NCI-H187 (cell line): ENCODE measurements around the gene ZBTB49.
A peak's percentile ranks its signal among the peaks of the same experiment; 100 is the strongest.
"Not testable (repeated sequence)": the region's sequence is repeated elsewhere in the genome, so short reads cannot be mapped to it uniquely, and the experiment has no call there.

Experiments used
- DNase-seq, 2 experiments: peaks; one replicate each; lab custom pipeline; 2025; lab: John Stamatoyannopoulos, UW

The ZBTB49 gene

GRCh38 chr4:4325321-4325720, 35.3 kb downstream of the ZBTB49 start:
- no peak for DNase-seq

DNA sequence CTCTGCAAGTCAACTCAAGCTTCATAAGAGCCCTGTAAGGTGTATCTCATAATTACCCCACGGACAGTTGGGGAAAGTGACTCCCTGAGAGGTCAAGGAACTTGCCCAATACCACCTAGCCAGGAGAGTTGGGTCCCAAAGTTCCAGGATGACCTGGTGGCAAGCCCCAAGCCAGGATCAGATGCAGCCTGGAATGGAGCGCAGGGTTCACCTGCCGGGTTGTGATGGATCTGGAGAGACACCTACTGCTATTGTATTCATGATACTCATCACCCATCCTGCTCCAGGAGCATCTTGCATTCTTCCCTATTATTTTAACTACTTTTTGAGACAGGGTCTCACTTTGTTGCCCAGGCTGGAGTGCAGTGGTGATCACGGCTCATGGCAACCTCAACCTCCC, 36.1 kb downstream of the ZBTB49 start:
- no peak for DNase-seq

- no peak for DNase-seq
These were observed 37.6 kb downstream of the ZBTB49 start for GRCh38 chr4:4327652-4328121.

- DNase-seq = no peak
These were observed 38.2 kb downstream of the ZBTB49 start for GRCh38 chr4:4328206-4328605.

DNA sequence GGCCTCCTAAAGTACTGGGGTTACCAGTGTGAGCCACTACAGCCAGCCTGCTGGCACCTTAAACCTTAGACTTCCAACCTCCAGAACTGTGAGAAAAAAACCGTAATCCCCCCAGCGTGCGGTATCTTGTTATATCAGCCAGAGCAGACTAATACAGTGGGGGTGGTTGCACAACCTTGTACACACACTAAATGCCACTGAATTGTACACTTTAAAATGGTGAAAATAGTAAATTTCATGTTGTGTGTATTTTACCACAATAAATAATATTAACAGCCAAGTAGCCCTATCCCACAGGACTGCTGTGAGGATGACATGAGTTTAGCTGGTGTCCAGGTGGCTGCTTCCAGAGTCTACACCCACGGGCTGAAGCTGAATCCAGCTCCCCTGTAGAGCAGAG, 38.8 kb downstream of the ZBTB49 start:
- DNase-seq = no peak

DNA sequence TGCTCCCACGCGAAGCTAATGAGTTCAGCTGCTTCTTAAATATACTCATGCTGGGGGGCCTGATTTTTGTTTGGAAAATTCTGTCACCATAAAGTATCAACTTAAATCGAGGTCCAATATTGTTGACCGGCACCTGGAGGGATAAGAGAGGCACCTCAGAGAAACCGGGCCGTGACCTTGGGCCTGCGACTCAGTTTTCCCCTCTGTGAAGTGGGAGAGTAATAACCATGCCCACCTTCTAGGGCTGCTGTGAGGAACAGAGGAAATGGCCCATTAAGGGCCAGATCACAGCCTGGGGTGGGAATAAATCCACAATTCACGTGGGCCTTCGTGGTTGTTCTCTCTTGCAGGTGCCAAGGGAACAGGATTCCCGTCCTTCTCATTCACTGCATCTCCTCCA, 39.4 kb downstream of the ZBTB49 start:
- DNase-seq = no peak

GRCh38 chr4:4330794-4331193, 40.7 kb downstream of the ZBTB49 start:
- DNase-seq = no peak

DNA sequence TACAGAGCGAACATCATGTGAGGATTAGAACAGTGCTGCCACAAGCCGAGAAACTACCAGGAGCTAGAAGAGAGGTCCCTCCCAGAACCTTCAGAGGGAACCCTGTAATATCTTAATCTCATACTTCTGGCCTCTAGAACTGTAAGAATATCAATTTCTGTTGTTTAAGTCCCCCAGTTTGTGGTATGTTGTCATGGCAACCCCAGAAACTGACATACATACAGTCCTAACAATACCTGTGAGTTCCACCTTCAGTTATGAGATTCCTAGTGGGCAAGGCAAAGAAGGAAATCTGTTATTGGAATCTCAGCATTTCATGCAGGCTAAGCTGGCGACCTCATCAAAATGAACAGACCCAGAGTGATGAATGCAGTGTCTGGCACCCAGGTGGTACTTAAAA, 42.5 kb downstream of the ZBTB49 start:
- DNase-seq = no peak

DNA sequence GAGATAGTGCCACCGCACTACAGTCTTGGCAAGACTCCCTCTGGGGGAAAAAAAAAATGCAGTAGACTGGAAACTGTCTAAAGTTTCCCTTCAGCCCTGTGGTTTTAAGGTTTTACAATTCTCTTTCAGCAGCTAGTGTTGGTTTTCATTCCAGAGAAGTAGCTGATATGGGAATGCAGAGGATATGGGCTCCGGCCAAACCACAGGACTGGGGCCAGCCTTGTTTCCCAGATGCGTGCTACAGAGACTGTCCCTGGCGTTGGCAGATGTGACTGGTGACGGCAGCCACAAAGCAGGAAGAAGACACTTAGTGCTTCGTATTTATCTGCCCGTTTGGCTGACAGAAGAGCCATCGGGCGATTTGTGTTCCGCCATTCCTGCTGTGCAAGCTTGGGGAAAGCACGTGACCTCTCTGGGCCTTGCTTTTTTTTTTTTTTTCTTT, 43.2 kb downstream of the ZBTB49 start:
- no peak for DNase-seq

DNA sequence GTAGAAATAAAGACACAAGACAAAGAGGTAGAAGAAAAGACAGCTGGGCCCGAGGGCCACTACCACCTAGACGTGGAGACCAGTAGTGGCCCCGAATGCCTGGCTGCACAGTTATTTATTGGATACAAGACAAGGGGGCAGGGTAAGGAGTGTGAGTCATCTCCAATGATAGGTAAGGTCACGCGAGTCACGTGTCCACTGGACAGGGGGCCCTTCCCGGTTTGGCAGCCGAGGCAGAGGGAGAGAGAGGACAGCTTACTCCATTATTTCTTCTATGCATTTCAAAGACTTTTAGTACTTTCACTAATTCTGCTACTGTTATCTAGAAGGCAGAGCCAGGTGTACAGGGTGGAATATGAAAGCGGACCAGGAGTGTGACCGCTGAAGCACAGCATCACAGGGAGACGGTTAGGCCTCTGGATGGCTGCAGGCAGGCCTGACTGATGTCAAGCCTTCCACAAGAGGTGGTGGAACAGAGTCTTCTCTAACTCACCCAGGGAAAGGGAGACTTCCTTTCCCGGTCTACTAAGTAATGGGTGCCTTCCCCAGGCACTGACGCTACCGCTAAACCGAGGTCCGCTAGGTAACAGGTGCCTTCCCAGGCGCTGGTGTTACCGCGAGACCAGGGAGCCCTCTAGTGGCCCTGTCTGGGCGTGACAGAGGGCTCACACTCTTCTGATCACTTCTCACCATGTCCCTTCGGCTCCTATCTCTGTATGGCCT, 44.9 kb downstream of the ZBTB49 start:
- DNase-seq = peak; percentile 34 to 35

DNA sequence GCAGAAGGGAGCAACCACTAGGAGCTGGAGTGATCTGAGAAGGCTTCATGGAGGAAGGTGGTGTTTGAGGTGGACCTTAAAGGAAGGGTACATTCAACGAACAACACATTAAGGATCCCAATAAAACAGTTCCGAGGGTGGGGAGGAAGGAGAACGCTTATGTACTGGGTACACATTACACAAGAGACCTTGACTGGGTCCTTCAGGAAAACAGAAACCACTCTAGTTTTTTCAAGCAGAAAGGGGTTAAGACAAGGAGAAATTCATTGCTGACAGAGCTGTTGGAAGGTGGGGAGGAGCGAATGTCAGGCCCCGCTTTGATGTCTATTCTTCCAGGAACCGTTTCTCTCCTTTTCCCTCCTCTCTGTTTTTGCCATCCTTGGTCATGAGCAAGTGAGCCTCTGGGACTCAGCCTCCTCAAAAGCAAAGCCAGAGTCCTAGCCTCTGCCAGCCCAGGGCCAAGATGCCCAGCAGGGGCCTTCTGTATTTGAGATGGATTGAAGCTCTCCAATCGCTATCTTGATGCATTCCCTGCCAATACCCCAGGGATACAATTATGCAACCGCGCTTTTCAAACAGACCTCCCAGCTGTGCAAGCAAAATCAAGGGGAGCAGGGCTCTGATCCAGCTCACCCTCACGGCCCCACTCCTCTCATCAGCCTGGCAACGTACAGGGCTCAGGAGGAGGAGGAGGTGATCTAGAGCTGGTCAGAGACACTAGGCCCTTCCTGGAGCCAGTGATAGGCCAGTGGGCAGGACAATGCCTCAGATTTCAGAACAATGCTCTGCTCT, 48.4 kb downstream of the ZBTB49 start:
- no peak for DNase-seq

DNA sequence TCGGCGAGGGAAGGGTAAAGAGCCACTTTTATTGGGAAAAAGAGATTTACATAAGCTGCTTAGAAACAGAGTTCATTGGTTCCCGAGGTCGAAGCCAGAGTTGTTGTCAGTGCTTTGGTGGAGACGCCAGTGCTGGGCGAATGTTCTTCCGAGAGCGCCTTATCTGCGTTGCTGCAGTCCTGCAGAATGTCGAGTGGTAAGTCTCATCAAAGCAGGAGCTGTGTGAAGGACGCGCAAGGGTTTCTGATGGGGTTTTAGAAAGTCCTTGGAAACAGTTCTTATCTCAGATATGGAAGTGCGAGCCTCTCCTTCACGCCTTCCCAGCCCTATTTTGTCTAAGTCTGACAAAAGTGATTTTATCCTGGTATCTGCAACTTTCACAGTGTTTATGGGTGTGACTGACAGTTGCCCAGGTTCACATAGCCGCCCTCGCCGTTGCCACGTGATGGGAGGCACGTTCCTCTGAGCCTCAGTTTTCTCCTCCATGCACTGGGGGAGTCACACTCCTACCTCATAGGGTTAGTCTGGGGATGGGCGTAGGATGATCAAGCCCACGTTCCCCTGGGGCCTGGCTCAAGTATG, 49.5 kb downstream of the ZBTB49 start:
- no peak for DNase-seq

GRCh38 chr4:4341861-4342650, 52.0 kb downstream of the ZBTB49 start:
- no peak for DNase-seq

GRCh38 chr4:4343038-4343437, 53.0 kb downstream of the ZBTB49 start:
- DNase-seq = no peak

- no peak for DNase-seq
These were observed 55.0 kb downstream of the ZBTB49 start for GRCh38 chr4:4344915-4345527.

- no peak for DNase-seq
These were observed 57.5 kb downstream of the ZBTB49 start for GRCh38 chr4:4347585-4347984.

- DNase-seq = not testable (repeated sequence)
These were observed 58.5 kb downstream of the ZBTB49 start for GRCh38 chr4:4348585-4348984.

GRCh38 chr4:4349867-4350266, 59.8 kb downstream of the ZBTB49 start:
- no peak for DNase-seq

DNA sequence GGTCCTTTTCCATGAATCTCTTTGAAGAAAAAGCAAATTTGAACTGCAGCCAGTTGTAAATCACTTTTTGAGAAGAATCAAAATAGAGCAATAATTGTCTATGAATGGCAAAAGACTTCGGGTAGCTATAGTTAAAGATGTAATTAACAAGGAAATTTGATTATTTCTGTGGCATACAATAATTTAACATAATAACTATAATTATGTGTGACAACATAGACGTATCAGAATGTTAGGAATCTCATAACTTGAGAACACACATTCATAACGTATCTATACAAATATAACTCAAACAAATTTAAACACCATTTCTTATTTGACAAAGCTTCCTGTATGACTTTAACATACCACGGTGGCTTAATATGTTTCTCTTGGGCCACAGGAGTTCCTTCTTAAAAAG, 60.9 kb downstream of the ZBTB49 start:
- no peak for DNase-seq

- no peak for DNase-seq
These were observed 65.3 kb downstream of the ZBTB49 start for GRCh38 chr4:4355302-4355701.

DNA sequence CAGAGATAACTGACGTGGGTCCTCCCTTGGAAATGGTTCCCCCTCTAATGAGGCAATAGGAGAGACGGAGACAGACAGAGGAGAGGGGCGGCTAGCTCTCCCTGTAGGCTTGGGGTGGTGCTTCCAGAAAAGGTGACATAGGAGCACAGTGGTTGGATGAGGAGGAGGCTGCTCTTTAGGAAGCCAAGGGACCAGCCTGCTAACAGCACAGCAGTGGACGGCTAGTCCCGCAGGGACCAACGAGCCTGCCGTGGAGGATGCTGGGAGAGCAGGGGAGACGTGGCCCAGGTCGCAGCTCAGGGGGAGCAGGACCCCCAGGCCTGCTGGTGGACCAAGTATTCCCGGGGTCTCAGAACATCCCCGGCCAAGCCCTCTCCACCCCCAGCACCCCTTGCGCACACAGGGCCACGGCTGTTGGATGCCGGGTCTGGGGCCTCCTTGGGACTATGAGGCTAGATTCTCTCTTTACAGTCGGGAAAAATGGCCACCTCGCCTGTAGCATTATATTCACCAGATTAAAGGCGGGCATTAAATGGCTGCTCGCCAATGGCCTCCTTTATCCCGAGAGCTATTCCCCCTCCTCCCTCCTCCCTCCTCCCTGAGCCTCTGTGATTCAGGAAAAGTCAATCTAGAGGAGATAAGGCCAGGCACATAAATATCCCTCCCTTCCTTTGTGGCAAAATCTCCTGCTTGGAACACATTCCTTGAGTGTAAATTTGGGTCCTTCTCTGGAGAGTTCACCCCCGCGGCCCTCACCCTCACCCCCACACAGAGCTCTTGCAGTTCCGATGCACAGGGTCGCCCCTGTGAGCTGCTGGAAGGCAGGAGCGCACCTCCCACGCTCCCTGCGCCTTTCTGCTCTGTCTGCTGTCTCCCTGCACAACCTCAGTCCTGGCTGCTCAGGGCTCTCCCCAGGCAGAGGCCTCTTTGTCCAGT, 66.3 kb downstream of the ZBTB49 start:
- no peak for DNase-seq
